HCT116 (cell line): Measurements from ENCODE around the gene MERTK. TPM values are rescaled to one million over a fixed set of nuclear protein-coding genes. Genes with fewer than 3 reads are reported as not detected.

Experiments
- ATAC-seq: fragments of 200-7000 bp; cut with Tn5 transposase; 2 replicates; pipeline ENCODE4 v1.9.1; 2020; ENCODE audit warnings: mild to moderate bottlenecking, moderate library complexity
- BruUV-seq: library from RNA; stranded (reverse); fragments of 400-500 nt; replicated peaks from 2 replicates; lab custom pipeline; 2021; lab: Mats Ljungman, UMichigan
- CTCF ChIA-PET: fragments of 300-600 bp; sonication (Branson Sonifier 250); formaldehyde crosslinking; loops from one replicate; lab custom pipeline; 2021; ENCODE audit warnings: antibody characterized with exemption; lab: Charles Lee
- POLR2A ChIA-PET: fragments of 300-600, 350-600 bp; sonication (Branson Sonifier 250); formaldehyde crosslinking; loops from one replicate; lab custom pipeline; 2021; ENCODE audit warnings: antibody characterized with exemption; lab: Charles Lee
- RAD21 ChIA-PET, 2 experiments: fragments of 300-600 bp; sonication (Branson Sonifier 250); formaldehyde crosslinking; loops; one replicate each; lab custom pipeline; 2023; ENCODE audit warnings: low total read pairs in 2 of 2; ENCODE audit not compliant: uncharacterized antibody in 2 of 2, unreplicated experiment in 2 of 2, low non-redundant PET in 1 of 2; lab: Charles Lee
- DNase-seq: peaks from one replicate; pipeline ENCODE4 v3.0.0-alpha.2; 2010; ENCODE audit warnings: low read depth, low spot score
- H2AFZ ChIP-seq: fragments of 200-600 bp; shearing (Covaris generic), sonication (generic); 2 replicates; pipeline ENCODE4 v1.6.1; 2017; ENCODE audit warnings: low read depth, mixed run types, mixed read lengths, antibody characterized with exemption, low read length; ENCODE audit not compliant: poor library complexity, severe bottlenecking
- H3K27ac ChIP-seq: 2 replicates; pipeline ENCODE4 v1.5.1; 2012; ENCODE audit warnings: low read depth, low read length
- H3K27me3 ChIP-seq: fragments of 200-600 bp; sonication (generic); 2 replicates; pipeline ENCODE4 v1.6.1; 2016; ENCODE audit warnings: mixed run types, low read length, mixed read lengths; ENCODE audit not compliant: insufficient read depth
- H3K36me3 ChIP-seq, 2 experiments: fragments of 200-500 bp in 1 of 2; fragments of 200-600 bp in 1 of 2; sonication (Bioruptor generic) in 1 of 2; sonication (generic) in 1 of 2; 2 replicates each; pipeline versions ENCODE4 v1.5.1 to v1.6.1; 2014 to 2016; ENCODE audit warnings: low read length in 2 of 2, inconsistent platforms in 1 of 2, mixed read lengths in 1 of 2, mixed run types in 1 of 2; ENCODE audit not compliant: insufficient read depth in 2 of 2, control insufficient read depth in 1 of 2
- H3K4me1 ChIP-seq, 2 experiments: fragments of 200-600 bp in 1 of 2; sonication (generic) in 1 of 2; 2 replicates each; pipeline versions ENCODE4 v1.5.1 to v1.6.1; 2012 to 2017; ENCODE audit warnings: low read length in 2 of 2, inconsistent platforms in 1 of 2, mild to moderate bottlenecking in 1 of 2, mixed read lengths in 1 of 2, mixed run types in 1 of 2, moderate library complexity in 1 of 2; ENCODE audit not compliant: insufficient read depth in 2 of 2, control insufficient read depth in 1 of 2
- H3K4me2 ChIP-seq: fragments of 200-600 bp; sonication (generic); 2 replicates; pipeline ENCODE4 v1.6.1; 2017; ENCODE audit warnings: mixed run types, low read length, mixed read lengths
- H3K4me3 ChIP-seq, 2 experiments: fragments of 200-600 bp in 1 of 2; sonication (generic) in 1 of 2; replicated peaks in 1 of 2; 2 replicates each; pipeline ENCODE4 v1.5.1; 2011 to 2016; ENCODE audit warnings: low read length in 2 of 2, control low read depth in 1 of 2, low read depth in 1 of 2, mild to moderate bottlenecking in 1 of 2, mixed read lengths in 1 of 2, mixed run types in 1 of 2
- H3K79me2 ChIP-seq: fragments of 200-600 bp; sonication (generic); 2 replicates; pipeline ENCODE4 v1.6.1; 2017; ENCODE audit warnings: mild to moderate bottlenecking, mixed run types, low read length, moderate library complexity, mixed read lengths; ENCODE audit not compliant: insufficient read depth
- H3K9ac ChIP-seq: fragments of 200-600 bp; sonication (generic); 2 replicates; pipeline ENCODE4 v1.6.1; 2016; ENCODE audit warnings: low read length, mixed read lengths
- H3K9me2 ChIP-seq: fragments of 200-600 bp; sonication (generic), shearing (Covaris generic); 2 replicates; pipeline ENCODE4 v1.6.1; 2017; ENCODE audit warnings: mixed run types, mild to moderate bottlenecking, moderate library complexity; ENCODE audit not compliant: insufficient read depth
- H3K9me3 ChIP-seq, 2 experiments: fragments of 200-500 bp in 1 of 2; fragments of 200-600 bp in 1 of 2; sonication (Bioruptor generic) in 1 of 2; sonication (generic) in 1 of 2; 2 replicates each; pipeline ENCODE4 v1.6.1; 2014 to 2017; ENCODE audit warnings: low read length in 2 of 2, mixed read lengths in 2 of 2, inconsistent platforms in 1 of 2, low read depth in 1 of 2, mild to moderate bottlenecking in 1 of 2, mixed run types in 1 of 2, moderate library complexity in 1 of 2; ENCODE audit not compliant: control insufficient read depth in 1 of 2, insufficient read depth in 1 of 2
- H4K20me1 ChIP-seq: fragments of 200-600 bp; sonication (generic), shearing (Covaris generic); 2 replicates; pipeline ENCODE4 v1.6.1; 2017; ENCODE audit warnings: mixed run types, mild to moderate bottlenecking, moderate library complexity; ENCODE audit not compliant: insufficient read depth
- CBX3 ChIP-seq: IDR thresholded peaks from 2 replicates; pipeline ENCODE4 v1.6.1; 2012; ENCODE audit warnings: low read depth
- CEBPB ChIP-seq: IDR thresholded peaks from 2 replicates; pipeline ENCODE4 v1.6.1; 2012; ENCODE audit warnings: low read depth
- EGR1 ChIP-seq: IDR thresholded peaks from 2 replicates; pipeline ENCODE4 v1.6.1; 2012; ENCODE audit warnings: low read depth
- ELF1 ChIP-seq: IDR thresholded peaks from 2 replicates; pipeline ENCODE4 v1.6.1; 2012; ENCODE audit warnings: low read depth, borderline replicate concordance
- EZH2 ChIP-seq: fragments of 200-600 bp; sonication (generic); IDR thresholded peaks from 2 replicates; pipeline ENCODE4 v1.6.1; 2017; ENCODE audit warnings: antibody characterized with exemption, mixed run types
- JUND ChIP-seq: IDR thresholded peaks from 2 replicates; pipeline ENCODE4 v1.6.1; 2012
- RAD21 ChIP-seq: IDR thresholded peaks from 2 replicates; pipeline ENCODE4 v1.6.1; 2012; ENCODE audit warnings: low read depth, mild to moderate bottlenecking
- SIN3A ChIP-seq: IDR thresholded peaks from 2 replicates; pipeline ENCODE4 v1.6.1; 2012; ENCODE audit warnings: low read depth
- SP1 ChIP-seq: IDR thresholded peaks from 2 replicates; pipeline ENCODE4 v1.6.1; 2012; ENCODE audit warnings: low read depth
- SRF ChIP-seq: IDR thresholded peaks from 2 replicates; pipeline ENCODE4 v1.6.1; 2012; ENCODE audit warnings: low read depth
- TCF7L2 ChIP-seq: IDR thresholded peaks from 2 replicates; pipeline ENCODE4 v1.7.0; 2011; ENCODE audit warnings: borderline replicate concordance, inconsistent platforms; ENCODE audit not compliant: insufficient read depth, insufficient read length; ENCODE audit errors: extremely low read depth
- YY1 ChIP-seq: IDR thresholded peaks from 2 replicates; pipeline ENCODE4 v1.6.1; 2011; ENCODE audit warnings: low read length, low read depth, moderate library complexity, mild to moderate bottlenecking; ENCODE audit not compliant: insufficient replicate concordance; ENCODE audit errors: extremely low read depth
- ZFX ChIP-seq: fragments of 450-650 bp; IDR thresholded peaks from 2 replicates; pipeline ENCODE4 v1.6.1; 2017
- ZNF274 ChIP-seq: fragments of 200-500 bp; sonication (Bioruptor generic); IDR thresholded peaks from 2 replicates; pipeline ENCODE4 v1.6.1; 2014; ENCODE audit warnings: mild to moderate bottlenecking, low read depth, low read length, inconsistent platforms
- intact Hi-C: fragments of 100-400 bp; cut with micrococcal nuclease; formaldehyde crosslinking; loops from 2 replicates; pipeline ENCODE4 v1.10.0; 2022
- total RNA-seq: library from RNA; stranded (reverse); gene quantifications from one replicate; pipeline ENCODE4 v1.2.1, GENCODE V29; 2021; ENCODE audit not compliant: unreplicated experiment
- TF ChIP-seq, protein P1 (sequence below): IDR thresholded peaks from 2 replicates; pipeline ENCODE4 v1.6.1; 2012
- TF ChIP-seq, protein P2 (sequence below): IDR thresholded peaks from 2 replicates; pipeline ENCODE4 v1.6.1; 2012; ENCODE audit warnings: low read depth
- TF ChIP-seq, protein P3 (sequence below), 3 experiments: fragments of 200-600 bp in 1 of 3; sonication (generic) in 1 of 3; IDR thresholded peaks in 2 of 3; conservative IDR thresholded peaks in 1 of 3; 2 replicates each; pipeline ENCODE4 v1.5.1; 2012 to 2017; ENCODE audit warnings: low read depth in 2 of 3, low read length in 2 of 3, antibody characterized with exemption in 1 of 3, borderline replicate concordance in 1 of 3, control low read depth in 1 of 3, mild to moderate bottlenecking in 1 of 3, mixed read lengths in 1 of 3, mixed run types in 1 of 3, moderate library complexity in 1 of 3; ENCODE audit not compliant: insufficient read depth in 1 of 3
- TF ChIP-seq, protein P4 (sequence below): IDR thresholded peaks from 2 replicates; pipeline ENCODE4 v1.6.1; 2012

MERTK gene
- total RNA-seq, 1 experiment from 2014 or later: 5.7 TPM

DNA sequence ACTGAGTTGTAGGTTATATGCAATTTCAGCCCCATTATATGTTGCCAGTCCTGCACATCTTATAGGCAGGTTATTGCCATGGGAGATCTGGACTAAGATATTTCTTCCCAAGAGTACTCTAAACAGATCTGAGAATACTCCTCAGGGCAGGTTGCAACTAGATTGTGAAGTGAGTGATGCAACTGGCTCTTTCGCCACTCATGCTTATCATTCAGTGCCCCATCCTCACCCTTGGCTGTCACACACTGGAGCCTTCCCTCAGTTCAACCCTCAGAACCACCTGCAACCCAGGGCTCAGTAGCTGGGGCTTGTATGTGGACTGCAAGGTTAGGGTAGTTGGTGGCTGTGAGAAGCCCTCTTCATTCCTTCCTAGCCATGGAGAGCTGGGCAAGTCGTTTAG is 14.1 kb downstream of the MERTK start:
- Histone ChIP-seq H4K20me1 (no peaks in the 10 kb centered on the region), H3K36me3 (no peaks in the 10 kb centered on the region), H3K4me3 (no peak overlapping the region), H2AFZ (no peak overlapping the region), H3K4me2 (no peak overlapping the region), H3K79me2 (no peaks in the 10 kb centered on the region), H3K4me1 (no peaks in the 10 kb centered on the region), H3K27me3 (no peaks in the 10 kb centered on the region), H3K9ac (no peak overlapping the region), H3K9me2 (no peaks in the 10 kb centered on the region), H3K9me3 (no peaks in the 10 kb centered on the region), H3K27ac (no peak overlapping the region)
- TF ChIP-seq CBX3 (no peak), EGR1 (no peak), SP1 (no peak), ZFX (no peak), SIN3A (no peak), EZH2 (no peak), TCF7L2 (no peak), ZNF274 (no peak), YY1 (no peak), ELF1 (no peak), RAD21 (no peak), JUND (no peak), SRF (no peak), CEBPB (no peak)
- TF ChIP-seq, protein P1, sequence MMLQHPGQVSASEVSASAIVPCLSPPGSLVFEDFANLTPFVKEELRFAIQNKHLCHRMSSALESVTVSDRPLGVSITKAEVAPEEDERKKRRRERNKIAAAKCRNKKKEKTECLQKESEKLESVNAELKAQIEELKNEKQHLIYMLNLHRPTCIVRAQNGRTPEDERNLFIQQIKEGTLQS: no peak
- TF ChIP-seq, protein P2, sequence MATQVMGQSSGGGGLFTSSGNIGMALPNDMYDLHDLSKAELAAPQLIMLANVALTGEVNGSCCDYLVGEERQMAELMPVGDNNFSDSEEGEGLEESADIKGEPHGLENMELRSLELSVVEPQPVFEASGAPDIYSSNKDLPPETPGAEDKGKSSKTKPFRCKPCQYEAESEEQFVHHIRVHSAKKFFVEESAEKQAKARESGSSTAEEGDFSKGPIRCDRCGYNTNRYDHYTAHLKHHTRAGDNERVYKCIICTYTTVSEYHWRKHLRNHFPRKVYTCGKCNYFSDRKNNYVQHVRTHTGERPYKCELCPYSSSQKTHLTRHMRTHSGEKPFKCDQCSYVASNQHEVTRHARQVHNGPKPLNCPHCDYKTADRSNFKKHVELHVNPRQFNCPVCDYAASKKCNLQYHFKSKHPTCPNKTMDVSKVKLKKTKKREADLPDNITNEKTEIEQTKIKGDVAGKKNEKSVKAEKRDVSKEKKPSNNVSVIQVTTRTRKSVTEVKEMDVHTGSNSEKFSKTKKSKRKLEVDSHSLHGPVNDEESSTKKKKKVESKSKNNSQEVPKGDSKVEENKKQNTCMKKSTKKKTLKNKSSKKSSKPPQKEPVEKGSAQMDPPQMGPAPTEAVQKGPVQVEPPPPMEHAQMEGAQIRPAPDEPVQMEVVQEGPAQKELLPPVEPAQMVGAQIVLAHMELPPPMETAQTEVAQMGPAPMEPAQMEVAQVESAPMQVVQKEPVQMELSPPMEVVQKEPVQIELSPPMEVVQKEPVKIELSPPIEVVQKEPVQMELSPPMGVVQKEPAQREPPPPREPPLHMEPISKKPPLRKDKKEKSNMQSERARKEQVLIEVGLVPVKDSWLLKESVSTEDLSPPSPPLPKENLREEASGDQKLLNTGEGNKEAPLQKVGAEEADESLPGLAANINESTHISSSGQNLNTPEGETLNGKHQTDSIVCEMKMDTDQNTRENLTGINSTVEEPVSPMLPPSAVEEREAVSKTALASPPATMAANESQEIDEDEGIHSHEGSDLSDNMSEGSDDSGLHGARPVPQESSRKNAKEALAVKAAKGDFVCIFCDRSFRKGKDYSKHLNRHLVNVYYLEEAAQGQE: no peak
- TF ChIP-seq, protein P3, sequence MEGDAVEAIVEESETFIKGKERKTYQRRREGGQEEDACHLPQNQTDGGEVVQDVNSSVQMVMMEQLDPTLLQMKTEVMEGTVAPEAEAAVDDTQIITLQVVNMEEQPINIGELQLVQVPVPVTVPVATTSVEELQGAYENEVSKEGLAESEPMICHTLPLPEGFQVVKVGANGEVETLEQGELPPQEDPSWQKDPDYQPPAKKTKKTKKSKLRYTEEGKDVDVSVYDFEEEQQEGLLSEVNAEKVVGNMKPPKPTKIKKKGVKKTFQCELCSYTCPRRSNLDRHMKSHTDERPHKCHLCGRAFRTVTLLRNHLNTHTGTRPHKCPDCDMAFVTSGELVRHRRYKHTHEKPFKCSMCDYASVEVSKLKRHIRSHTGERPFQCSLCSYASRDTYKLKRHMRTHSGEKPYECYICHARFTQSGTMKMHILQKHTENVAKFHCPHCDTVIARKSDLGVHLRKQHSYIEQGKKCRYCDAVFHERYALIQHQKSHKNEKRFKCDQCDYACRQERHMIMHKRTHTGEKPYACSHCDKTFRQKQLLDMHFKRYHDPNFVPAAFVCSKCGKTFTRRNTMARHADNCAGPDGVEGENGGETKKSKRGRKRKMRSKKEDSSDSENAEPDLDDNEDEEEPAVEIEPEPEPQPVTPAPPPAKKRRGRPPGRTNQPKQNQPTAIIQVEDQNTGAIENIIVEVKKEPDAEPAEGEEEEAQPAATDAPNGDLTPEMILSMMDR (IDR thresholded peaks at IDR 0.05 in 2 of 3, conservative IDR thresholded peaks at IDR 0.05 in 1 of 3; ENCODE audit: borderline replicate concordance in 1 of 3, insufficient read depth in 1 of 3, low read depth in 2 of 3, low read length in 2 of 3): no peak
- TF ChIP-seq, protein P4, sequence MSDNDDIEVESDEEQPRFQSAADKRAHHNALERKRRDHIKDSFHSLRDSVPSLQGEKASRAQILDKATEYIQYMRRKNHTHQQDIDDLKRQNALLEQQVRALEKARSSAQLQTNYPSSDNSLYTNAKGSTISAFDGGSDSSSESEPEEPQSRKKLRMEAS: no peak
- ChIA-PET CTCF (no interaction called here), POLR2A (no interaction called here), RAD21 (no interaction called here)
- no peak for DNase-seq
- intact Hi-C loops: no loop called here
- no TSS peak for BruUV-seq
- ATAC-seq: no peak
